GM23338 (cell line): ENCODE measurements around the gene DUSP11. TPM values are rescaled to one million over a fixed set of nuclear protein-coding genes. Genes with fewer than 3 reads are reported as not detected.
"Not testable (repeated sequence)": the region's sequence is repeated elsewhere in the genome, so short reads cannot be mapped to it uniquely, and the experiment has no call there.

Experiments used
- ATAC-seq: fragments of 200-7000 bp; cut with Tn5 transposase; 3 replicates; pipeline ENCODE4 v1.9.1; 2020
- DNase-seq: peaks from one replicate; pipeline ENCODE4 v3.0.0-alpha.2; 2015; ENCODE audit warnings: low spot score
- H2AFZ ChIP-seq: fragments of 200-600 bp; sonication (generic); 2 replicates; pipeline ENCODE4 v1.8.0; 2016; ENCODE audit warnings: antibody characterized with exemption, mild to moderate bottlenecking, moderate library complexity
- H3F3A ChIP-seq: fragments of 200-600 bp; sonication (generic); replicated peaks from 2 replicates; pipeline ENCODE4 v1.8.0; 2017; ENCODE audit warnings: antibody characterized with exemption, mixed run types, low read depth
- H3K27ac ChIP-seq: fragments of 200-600 bp; sonication (generic); 2 replicates; pipeline ENCODE4 v1.6.1; 2016; ENCODE audit warnings: low read depth
- H3K27me3 ChIP-seq: fragments of 200-600 bp; sonication (generic); 2 replicates; pipeline ENCODE4 v1.8.0; 2016; ENCODE audit warnings: mild to moderate bottlenecking, mixed run types, moderate library complexity; ENCODE audit not compliant: insufficient read depth
- H3K36me3 ChIP-seq: fragments of 200-600 bp; sonication (generic); 2 replicates; pipeline ENCODE4 v1.8.0; 2016; ENCODE audit warnings: mild to moderate bottlenecking; ENCODE audit not compliant: insufficient read depth
- H3K4me1 ChIP-seq: fragments of 200-600 bp; sonication (generic); 2 replicates; pipeline ENCODE4 v1.8.0; 2016; ENCODE audit warnings: mild to moderate bottlenecking, moderate library complexity; ENCODE audit not compliant: insufficient read depth
- H3K4me2 ChIP-seq: fragments of 200-600 bp; sonication (generic); 2 replicates; pipeline ENCODE4 v1.7.1; 2017; ENCODE audit warnings: mixed run types
- H3K4me3 ChIP-seq: fragments of 200-600 bp; sonication (generic); 2 replicates; pipeline ENCODE4 v1.6.1; 2016; ENCODE audit warnings: mixed run types
- H3K79me2 ChIP-seq: fragments of 200-600 bp; sonication (generic); replicated peaks from 2 replicates; pipeline ENCODE4 v1.8.0; 2017; ENCODE audit warnings: mild to moderate bottlenecking; ENCODE audit not compliant: insufficient read depth
- H3K9me2 ChIP-seq: fragments of 200-600 bp; sonication (generic); 2 replicates; pipeline ENCODE4 v1.8.0; 2017; ENCODE audit not compliant: insufficient read depth
- H4K20me1 ChIP-seq: fragments of 200-600 bp; sonication (generic); replicated peaks from 2 replicates; pipeline ENCODE4 v1.8.0; 2017; ENCODE audit warnings: mild to moderate bottlenecking; ENCODE audit not compliant: insufficient read depth
- H3K27ac Mint-ChIP-seq: 2 replicates; pipeline ENCODE4 v1.8.0; 2020; ENCODE audit warnings: inconsistent platforms, mild to moderate bottlenecking, moderate library complexity, mixed read lengths
- H3K27me3 Mint-ChIP-seq: 3 replicates; pipeline ENCODE4 v1.8.0; 2022; ENCODE audit warnings: low read depth, mild to moderate bottlenecking, moderate library complexity, mixed read lengths, inconsistent platforms; ENCODE audit not compliant: insufficient read depth, poor library complexity
- H3K36me3 Mint-ChIP-seq: 3 replicates; pipeline ENCODE4 v1.8.0; 2021; ENCODE audit warnings: low read depth, mild to moderate bottlenecking, inconsistent platforms, moderate library complexity, mixed read lengths
- H3K4me1 Mint-ChIP-seq: 3 replicates; pipeline ENCODE4 v1.8.0; 2020; ENCODE audit warnings: mild to moderate bottlenecking, inconsistent platforms, mixed read lengths
- H3K4me3 Mint-ChIP-seq: 3 replicates; pipeline ENCODE4 v1.8.0; 2021; ENCODE audit warnings: moderate library complexity, mild to moderate bottlenecking, inconsistent platforms, mixed read lengths
- H3K9me3 Mint-ChIP-seq: 3 replicates; pipeline ENCODE4 v1.8.0; 2020; ENCODE audit warnings: moderate library complexity, mild to moderate bottlenecking, inconsistent platforms, mixed read lengths
- EZH2 ChIP-seq: fragments of 200-600 bp; sonication (generic); IDR thresholded peaks from one replicate; pipeline ENCODE4 v1.8.0; 2017; ENCODE audit warnings: antibody characterized with exemption, mild to moderate bottlenecking, low read depth; ENCODE audit not compliant: unreplicated experiment
- JUNB ChIP-seq: IDR thresholded peaks from one replicate; pipeline ENCODE4 v1.6.1; 2016; ENCODE audit warnings: antibody characterized with exemption; ENCODE audit not compliant: unreplicated experiment
- STAT1 ChIP-seq: IDR thresholded peaks from one replicate; pipeline ENCODE4 v1.6.1; 2016; ENCODE audit warnings: antibody characterized with exemption; ENCODE audit not compliant: unreplicated experiment
- ZNF114 ChIP-seq: fragments of 250-450 bp; sonication (Bioruptor Pico); IDR thresholded peaks from 2 replicates; pipeline ENCODE4 v1.5.0; 2020; ENCODE audit warnings: mild to moderate bottlenecking, moderate library complexity
- polyA plus RNA-seq: library from polyadenylated mRNA; unstranded; fragments of >200 nt; fragmentation: Nextera tagmentation; extraction: Ambion mirVana; gene quantifications from 2 replicates; pipeline ENCODE4 v1.2.1, GENCODE V29; 2016
- total RNA-seq: library from RNA; depleted of rRNA; stranded (reverse); fragments of >200 nt; shearing (Covaris generic); gene quantifications from 2 replicates; pipeline ENCODE4 v1.2.3, GENCODE V29; 2014
- TF ChIP-seq, protein P1 (sequence below), 2 experiments: fragments of 200-600 bp in 1 of 2; sonication (generic) in 1 of 2; conservative IDR thresholded peaks; 2 replicates each; pipeline versions ENCODE4 v1.5.1 to v1.6.1; 2016 to 2017; ENCODE audit warnings: antibody characterized with exemption in 2 of 2, low read depth in 2 of 2, mild to moderate bottlenecking in 2 of 2, moderate library complexity in 1 of 2

The DUSP11 gene
- total and polyA plus RNA-seq, 2 experiments from 2014 or later, result 21.0 to 23.3 TPM

DNA sequence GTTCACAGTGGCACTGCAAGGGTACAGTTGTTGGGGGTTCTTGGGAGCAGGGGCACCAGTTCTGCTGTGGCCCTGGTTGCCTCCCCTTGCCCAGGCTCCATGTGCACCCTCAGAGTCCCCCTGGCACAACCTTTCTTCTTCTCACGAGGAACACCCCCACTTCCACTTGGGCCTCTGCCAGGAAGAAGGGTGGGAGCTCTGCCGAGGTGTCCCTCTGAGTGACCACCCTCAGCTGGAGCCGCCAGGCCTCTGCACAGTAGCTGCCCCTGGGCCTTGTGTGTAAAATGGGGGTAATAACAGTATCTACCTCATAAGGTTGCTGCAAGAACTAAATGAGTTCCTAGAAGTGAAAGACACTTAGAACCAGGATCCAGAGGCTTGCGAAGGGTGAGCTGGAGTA, 51.2 kb downstream of the DUSP11 start:
- no peaks in the 10 kb centered on the region for H3K9me2 ChIP-seq
- no peak overlapping the region for H3K27ac ChIP-seq
- TF ChIP-seq ZNF114 (CRISPR knock-in tag) (no peak), STAT1 (no peak), JUNB (no peak)
- Mint-ChIP-seq H3K9me3 (peaks cover 2% of the 10 kb centered on the region; the same call in 2 of the 3 replicates), H3K27me3 (peaks cover 1% of the 10 kb centered on the region), H3K4me1 (no peaks in the 10 kb centered on the region), H3K4me3 (no peak overlapping the region), H3K27ac (no peak overlapping the region), H3K36me3 (peaks cover 32% of the 10 kb centered on the region; the same call in 2 of the 3 replicates)
- H3K4me3 ChIP-seq, result no peak overlapping the region
- H3K27me3 ChIP-seq, result no peaks in the 10 kb centered on the region
- H3K4me1 ChIP-seq, result no peaks in the 10 kb centered on the region
- H3K79me2 ChIP-seq, result no peaks in the 10 kb centered on the region
- H4K20me1 ChIP-seq, result no peaks in the 10 kb centered on the region; the same call in none of the 2 replicates
- no peaks in the 10 kb centered on the region for H3F3A ChIP-seq
- no peak overlapping the region for H2AFZ ChIP-seq
- DNase-seq (no peak), ATAC-seq (no peak)
- no peak overlapping the region for H3K4me2 ChIP-seq
- peaks cover 11% of the 10 kb centered on the region; the same call in 1 of the 2 replicates for H3K36me3 ChIP-seq

DNA sequence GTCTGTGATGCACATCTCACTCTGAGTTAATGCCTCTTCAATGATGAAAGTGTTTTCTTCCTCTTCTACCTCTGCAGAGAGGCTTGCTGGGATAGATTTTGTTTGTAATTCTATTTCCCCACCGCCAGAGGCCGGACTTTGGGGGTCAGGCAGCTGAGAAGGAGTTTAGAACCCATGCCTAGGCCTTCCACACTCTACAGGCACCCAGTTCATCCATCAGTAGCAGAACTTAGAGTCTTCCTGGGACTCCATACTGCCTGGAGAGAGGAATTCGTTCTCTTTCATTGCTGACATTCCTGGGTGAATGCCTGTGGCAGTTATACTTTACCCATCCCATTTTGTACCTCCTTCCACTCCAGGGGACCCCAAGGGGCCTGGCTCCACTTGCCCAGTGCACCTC, 51.9 kb downstream of the DUSP11 start:
- Histone ChIP-seq H3K4me3 (no peak overlapping the region), H4K20me1 (no peaks in the 10 kb centered on the region; the same call in 1 of the 2 replicates), H3K27ac (no peak overlapping the region), H3F3A (no peaks in the 10 kb centered on the region), H3K9me2 (no peaks in the 10 kb centered on the region), H3K36me3 (peaks cover 11% of the 10 kb centered on the region; the same call in 1 of the 2 replicates), H3K79me2 (no peaks in the 10 kb centered on the region), H2AFZ (no peak overlapping the region), H3K4me2 (no peak overlapping the region), H3K27me3 (no peaks in the 10 kb centered on the region), H3K4me1 (no peaks in the 10 kb centered on the region)
- Mint-ChIP-seq H3K36me3 (peaks cover 29% of the 10 kb centered on the region; the same call in 2 of the 3 replicates), H3K27me3 (peaks cover 1% of the 10 kb centered on the region), H3K4me1 (no peaks in the 10 kb centered on the region), H3K27ac (no peak overlapping the region), H3K4me3 (no peak overlapping the region), H3K9me3 (peaks cover 8% of the 10 kb centered on the region; the same call in 2 of the 3 replicates)
- ATAC-seq, result peak; percentile 32; the same call in 1 of the 3 replicates
- no peak for TF ChIP-seq EZH2
- TF ChIP-seq, protein P1, sequence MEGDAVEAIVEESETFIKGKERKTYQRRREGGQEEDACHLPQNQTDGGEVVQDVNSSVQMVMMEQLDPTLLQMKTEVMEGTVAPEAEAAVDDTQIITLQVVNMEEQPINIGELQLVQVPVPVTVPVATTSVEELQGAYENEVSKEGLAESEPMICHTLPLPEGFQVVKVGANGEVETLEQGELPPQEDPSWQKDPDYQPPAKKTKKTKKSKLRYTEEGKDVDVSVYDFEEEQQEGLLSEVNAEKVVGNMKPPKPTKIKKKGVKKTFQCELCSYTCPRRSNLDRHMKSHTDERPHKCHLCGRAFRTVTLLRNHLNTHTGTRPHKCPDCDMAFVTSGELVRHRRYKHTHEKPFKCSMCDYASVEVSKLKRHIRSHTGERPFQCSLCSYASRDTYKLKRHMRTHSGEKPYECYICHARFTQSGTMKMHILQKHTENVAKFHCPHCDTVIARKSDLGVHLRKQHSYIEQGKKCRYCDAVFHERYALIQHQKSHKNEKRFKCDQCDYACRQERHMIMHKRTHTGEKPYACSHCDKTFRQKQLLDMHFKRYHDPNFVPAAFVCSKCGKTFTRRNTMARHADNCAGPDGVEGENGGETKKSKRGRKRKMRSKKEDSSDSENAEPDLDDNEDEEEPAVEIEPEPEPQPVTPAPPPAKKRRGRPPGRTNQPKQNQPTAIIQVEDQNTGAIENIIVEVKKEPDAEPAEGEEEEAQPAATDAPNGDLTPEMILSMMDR (conservative IDR thresholded peaks at IDR 0.05; ENCODE audit: low read depth in 2 of 2), result peak; percentile 38 to 48
- peak; percentile 9 for DNase-seq

DNA sequence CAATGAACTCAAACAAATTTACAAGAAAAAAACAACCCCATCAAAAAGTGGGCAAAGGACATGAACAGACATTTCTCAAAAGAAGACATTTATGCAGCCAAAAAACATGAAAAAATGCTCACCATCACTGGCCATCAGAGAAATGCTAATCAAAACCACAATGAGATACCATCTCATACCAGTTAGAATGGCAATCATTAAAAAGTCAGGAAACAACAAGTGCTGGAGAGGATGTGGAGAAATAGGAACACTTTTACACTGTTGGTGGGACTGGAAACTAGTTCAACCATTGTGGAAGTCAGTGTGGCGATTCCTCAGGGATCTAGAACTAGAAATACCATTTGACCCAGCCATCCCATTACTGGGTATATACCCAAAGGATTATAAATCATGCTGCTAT, 53.2 kb downstream of the DUSP11 start:
- not testable (repeated sequence) for H3K4me3 ChIP-seq, H3K4me1 Mint-ChIP-seq, H3K4me2 ChIP-seq, H3K4me3 Mint-ChIP-seq, H3K9me2 ChIP-seq, DNase-seq, H3K79me2 ChIP-seq, H3K27ac ChIP-seq, H3K27me3 ChIP-seq, H3F3A ChIP-seq, H2AFZ ChIP-seq, H3K27ac Mint-ChIP-seq, ATAC-seq, H4K20me1 ChIP-seq, H3K4me1 ChIP-seq, H3K27me3 Mint-ChIP-seq
- H3K36me3 ChIP-seq, result peaks cover 11% of the 10 kb centered on the region; the same call in 1 of the 2 replicates
- H3K36me3 Mint-ChIP-seq, result peaks cover 17% of the 10 kb centered on the region; the same call in 2 of the 3 replicates
- peaks cover 18% of the 10 kb centered on the region for H3K9me3 Mint-ChIP-seq
